ENCODE results near the gene TGFB1I1.
"Not testable (repeated sequence)": the region's sequence is repeated elsewhere in the genome, so short reads cannot be mapped to it uniquely, and the experiment has no call there.

Gene TGFB1I1

GRCh38 chr16:31519759-31520431 lies 47.9 kb downstream of the TGFB1I1 start:
- no peak for FAIRE-seq

GRCh38 chr16:31521368-31521767 lies 49.4 kb downstream of the TGFB1I1 start:
- no peak for FAIRE-seq

- no peak for FAIRE-seq
Observed at GRCh38 chr16:31522071-31522470, 50.1 kb downstream of the TGFB1I1 start.

GRCh38 chr16:31523768-31524167 lies 51.8 kb downstream of the TGFB1I1 start:
- FAIRE-seq = not testable (repeated sequence)

GRCh38 chr16:31525113-31525512 lies 53.2 kb downstream of the TGFB1I1 start:
- FAIRE-seq = no peak
